SK-N-MC (cell line): ENCODE measurements around the gene RHOG.

ENCODE experiments used
- EZH2 ChIP-seq: fragments of 200-600 bp; sonication (generic); IDR thresholded peaks from one replicate; pipeline ENCODE4 v1.6.1; 2017; ENCODE audit warnings: antibody characterized with exemption
- POLR2AphosphoS5 ChIP-seq: IDR thresholded peaks from 2 replicates; pipeline ENCODE4 v1.6.1; 2012; ENCODE audit warnings: mild to moderate bottlenecking, low read depth, low read length, borderline replicate concordance

GRCh38 chr11:3817181-3817800 is 23.5 kb downstream of the RHOG start:
- no peak for TF ChIP-seq EZH2
- TF ChIP-seq POLR2AphosphoS5, result no peak
